Endothelial cell of umbilical vein (primary cell): ENCODE data around the gene CCDC116.

ENCODE experiments used
- EZH2 ChIP-seq: IDR thresholded peaks from 2 replicates; pipeline ENCODE4 v1.6.1; 2012; ENCODE audit warnings: borderline replicate concordance, low read depth, mild to moderate bottlenecking, moderate library complexity, low read length, inconsistent platforms; ENCODE audit not compliant: severe bottlenecking
- FOS ChIP-seq: IDR thresholded peaks from 2 replicates; pipeline ENCODE4 v1.6.1; 2011; ENCODE audit warnings: mild to moderate bottlenecking, low read length, moderate library complexity, borderline replicate concordance; ENCODE audit not compliant: insufficient read depth
- GATA2 ChIP-seq: IDR thresholded peaks from 2 replicates; pipeline ENCODE4 v1.7.0; 2011; ENCODE audit warnings: low read depth, mild to moderate bottlenecking, moderate library complexity, mixed read lengths, low read length; ENCODE audit not compliant: insufficient read length, insufficient read depth
- JUN ChIP-seq: IDR thresholded peaks from 2 replicates; pipeline ENCODE4 v1.6.1; 2011; ENCODE audit warnings: borderline replicate concordance, low read depth; ENCODE audit not compliant: insufficient read length, insufficient read depth
- MYC ChIP-seq: IDR thresholded peaks from one replicate; pipeline ENCODE4 v1.6.1; 2011; ENCODE audit warnings: mild to moderate bottlenecking, low read depth, low read length
- POLR2A ChIP-seq: IDR thresholded peaks from 2 replicates; pipeline ENCODE4 v1.6.1; 2012; ENCODE audit warnings: low read depth, mild to moderate bottlenecking, control low read depth, low read length
- POLR2AphosphoS5 ChIP-seq: IDR thresholded peaks from 2 replicates; pipeline ENCODE4 v1.6.1; 2012; ENCODE audit warnings: low read depth, mild to moderate bottlenecking, control low read depth, low read length, moderate library complexity; ENCODE audit not compliant: insufficient read depth
- TF ChIP-seq, protein P1 (sequence below), 2 donors: IDR thresholded peaks; 1 replicate in 1 of 2; 2 replicates in 1 of 2; pipeline ENCODE4 v1.5.1; 2011; ENCODE audit warnings: low read length in 2 of 2, mild to moderate bottlenecking in 2 of 2, moderate library complexity in 2 of 2, control low read depth in 1 of 2, inconsistent platforms in 1 of 2, low read depth in 1 of 2; ENCODE audit not compliant: insufficient read depth in 1 of 2; ENCODE audit errors: extremely low read depth in 1 of 2
- TF ChIP-seq, protein P2 (sequence below): IDR thresholded peaks from 2 replicates; pipeline ENCODE4 v1.6.1; 2011; ENCODE audit not compliant: insufficient read depth, insufficient read length

DNA sequence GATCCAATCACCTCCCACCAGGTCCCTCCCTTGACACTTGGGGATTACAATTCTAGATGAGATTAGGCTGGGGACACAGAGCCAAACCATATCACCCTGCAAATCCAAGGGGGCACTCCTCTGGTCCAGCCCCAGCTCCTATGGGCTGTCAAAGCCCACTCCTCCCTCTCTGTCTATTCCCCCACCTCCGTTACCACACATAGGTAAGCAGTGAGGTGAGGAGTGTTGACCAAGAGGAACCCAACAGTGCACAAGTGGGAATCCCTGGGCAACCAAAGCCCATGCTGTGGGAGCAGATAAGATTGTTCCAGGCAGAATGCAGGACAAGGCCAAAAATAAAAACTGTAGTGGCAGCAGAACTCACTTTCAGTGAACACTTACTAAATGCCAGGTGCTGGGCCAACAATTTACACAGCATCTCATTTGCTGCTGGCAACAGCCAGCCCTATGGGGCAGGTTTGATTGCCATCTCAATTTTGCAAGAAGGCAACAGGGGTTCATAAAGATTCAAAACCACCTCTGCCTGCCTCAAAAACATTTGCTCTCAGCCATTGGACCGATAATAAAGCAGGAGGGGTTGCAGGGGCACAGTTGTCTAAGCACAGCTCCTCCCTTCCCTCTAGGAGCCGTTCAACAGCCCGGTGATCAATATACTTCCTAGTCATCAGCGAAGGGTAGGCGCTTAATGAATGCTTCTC is 18.4 kb downstream of the CCDC116 start:
- TF ChIP-seq, protein P1, sequence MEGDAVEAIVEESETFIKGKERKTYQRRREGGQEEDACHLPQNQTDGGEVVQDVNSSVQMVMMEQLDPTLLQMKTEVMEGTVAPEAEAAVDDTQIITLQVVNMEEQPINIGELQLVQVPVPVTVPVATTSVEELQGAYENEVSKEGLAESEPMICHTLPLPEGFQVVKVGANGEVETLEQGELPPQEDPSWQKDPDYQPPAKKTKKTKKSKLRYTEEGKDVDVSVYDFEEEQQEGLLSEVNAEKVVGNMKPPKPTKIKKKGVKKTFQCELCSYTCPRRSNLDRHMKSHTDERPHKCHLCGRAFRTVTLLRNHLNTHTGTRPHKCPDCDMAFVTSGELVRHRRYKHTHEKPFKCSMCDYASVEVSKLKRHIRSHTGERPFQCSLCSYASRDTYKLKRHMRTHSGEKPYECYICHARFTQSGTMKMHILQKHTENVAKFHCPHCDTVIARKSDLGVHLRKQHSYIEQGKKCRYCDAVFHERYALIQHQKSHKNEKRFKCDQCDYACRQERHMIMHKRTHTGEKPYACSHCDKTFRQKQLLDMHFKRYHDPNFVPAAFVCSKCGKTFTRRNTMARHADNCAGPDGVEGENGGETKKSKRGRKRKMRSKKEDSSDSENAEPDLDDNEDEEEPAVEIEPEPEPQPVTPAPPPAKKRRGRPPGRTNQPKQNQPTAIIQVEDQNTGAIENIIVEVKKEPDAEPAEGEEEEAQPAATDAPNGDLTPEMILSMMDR (IDR thresholded peaks at IDR 0.05; ENCODE audit: extremely low read depth in 1 of 2, insufficient read depth in 1 of 2, low read depth in 1 of 2, low read length in 2 of 2) = no peak
- TF ChIP-seq POLR2A (no peak), EZH2 (no peak), MYC (no peak), JUN (no peak), POLR2AphosphoS5 (no peak), FOS (no peak), GATA2 (no peak)
- TF ChIP-seq, protein P2, sequence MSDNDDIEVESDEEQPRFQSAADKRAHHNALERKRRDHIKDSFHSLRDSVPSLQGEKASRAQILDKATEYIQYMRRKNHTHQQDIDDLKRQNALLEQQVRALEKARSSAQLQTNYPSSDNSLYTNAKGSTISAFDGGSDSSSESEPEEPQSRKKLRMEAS = no peak
